Right lobe of liver (tissue), 4 donors: ENCODE measurements around the gene CCL21.

Source experiments
- POLR2A ChIP-seq: fragments of 450-650 bp; IDR thresholded peaks from one replicate; pipeline ENCODE4 v1.6.1; 2017; ENCODE audit warnings: antibody characterized with exemption, mild to moderate bottlenecking
- TF ChIP-seq, protein P1 (sequence below), 4 donors: fragments of 200-600 bp in 3 of 4; fragments of 450-650 bp in 1 of 4; IDR thresholded peaks; one replicate each; pipeline versions ENCODE4 v1.5.1 to v1.8.0; 2016 to 2022; ENCODE audit warnings: antibody characterized with exemption in 4 of 4, mild to moderate bottlenecking in 2 of 4
- donor health status: DM: no; HTN: no; CAD: no.
- donor health status: DM: no; HTN: no; CAD: no.
- donor health status: DM: no; HTN: yes; CAD: no.

DNA sequence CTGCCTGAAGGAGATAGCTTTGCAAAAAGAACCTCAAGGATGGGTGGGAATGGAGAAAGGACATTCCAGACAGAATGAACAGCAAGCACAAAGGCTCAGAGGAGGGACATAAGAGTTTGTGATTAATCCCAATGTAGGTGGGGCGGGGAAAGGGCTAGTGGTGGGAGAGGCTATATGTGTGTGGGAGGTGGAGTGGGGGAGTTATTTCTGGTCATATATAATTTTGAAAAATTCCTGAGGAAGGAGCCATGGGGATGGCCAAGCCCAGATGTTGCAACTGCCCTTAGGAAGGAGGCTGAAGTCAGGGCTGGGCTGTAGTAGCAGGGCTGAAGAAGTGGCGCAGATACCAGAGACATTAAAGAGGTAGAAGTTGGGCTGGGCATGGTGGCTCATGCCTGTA lies 34.1 kb downstream of the CCL21 start:
- TF ChIP-seq, protein P1, sequence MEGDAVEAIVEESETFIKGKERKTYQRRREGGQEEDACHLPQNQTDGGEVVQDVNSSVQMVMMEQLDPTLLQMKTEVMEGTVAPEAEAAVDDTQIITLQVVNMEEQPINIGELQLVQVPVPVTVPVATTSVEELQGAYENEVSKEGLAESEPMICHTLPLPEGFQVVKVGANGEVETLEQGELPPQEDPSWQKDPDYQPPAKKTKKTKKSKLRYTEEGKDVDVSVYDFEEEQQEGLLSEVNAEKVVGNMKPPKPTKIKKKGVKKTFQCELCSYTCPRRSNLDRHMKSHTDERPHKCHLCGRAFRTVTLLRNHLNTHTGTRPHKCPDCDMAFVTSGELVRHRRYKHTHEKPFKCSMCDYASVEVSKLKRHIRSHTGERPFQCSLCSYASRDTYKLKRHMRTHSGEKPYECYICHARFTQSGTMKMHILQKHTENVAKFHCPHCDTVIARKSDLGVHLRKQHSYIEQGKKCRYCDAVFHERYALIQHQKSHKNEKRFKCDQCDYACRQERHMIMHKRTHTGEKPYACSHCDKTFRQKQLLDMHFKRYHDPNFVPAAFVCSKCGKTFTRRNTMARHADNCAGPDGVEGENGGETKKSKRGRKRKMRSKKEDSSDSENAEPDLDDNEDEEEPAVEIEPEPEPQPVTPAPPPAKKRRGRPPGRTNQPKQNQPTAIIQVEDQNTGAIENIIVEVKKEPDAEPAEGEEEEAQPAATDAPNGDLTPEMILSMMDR (IDR thresholded peaks at IDR 0.05): no peak
- no peak for TF ChIP-seq POLR2A
